Left ventricle myocardium inferior (tissue), 1 donor: ENCODE data around the gene CEACAM19. TPM values are rescaled to one million over a fixed set of nuclear protein-coding genes. Genes with fewer than 3 reads are reported as not detected.

Experiments used
- DNase-seq: peaks from one replicate; pipeline ENCODE4 v3.0.0-alpha.2; 2020
- H3K27ac ChIP-seq: fragments of 200-600 bp; replicated peaks from 2 replicates; pipeline ENCODE4 v1.8.0; 2021
- H3K27me3 ChIP-seq: fragments of 200-600 bp; 2 replicates; pipeline ENCODE4 v1.8.0; 2021; ENCODE audit warnings: low read depth
- H3K36me3 ChIP-seq: fragments of 200-600 bp; 2 replicates; pipeline ENCODE4 v1.8.0; 2021
- H3K4me1 ChIP-seq: fragments of 200-600 bp; 2 replicates; pipeline ENCODE4 v1.8.0; 2021
- H3K4me3 ChIP-seq: fragments of 200-600 bp; 2 replicates; pipeline ENCODE4 v1.8.0; 2021; ENCODE audit warnings: mild to moderate bottlenecking, moderate library complexity
- H3K9me3 ChIP-seq: fragments of 200-600 bp; replicated peaks from 2 replicates; pipeline ENCODE4 v1.8.0; 2021
- intact Hi-C: fragments of 100-400 bp; cut with micrococcal nuclease; formaldehyde crosslinking; loops from one replicate; pipeline ENCODE4 v1.11.0; 2022
- total RNA-seq: library from RNA; stranded (reverse); fragmentation: NEBNext Ultra II Directional; extraction: Animal tissue kit (Norgen Biotek cat#: 25700); gene quantifications from one replicate; pipeline ENCODE4 v1.2.1, GENCODE V29; 2021
- TF ChIP-seq, protein P1 (sequence below): fragments of 200-600 bp; IDR thresholded peaks from 2 replicates; pipeline ENCODE4 v1.8.0; 2021; ENCODE audit warnings: antibody characterized with exemption, mild to moderate bottlenecking, borderline replicate concordance
- donor health status: DM: no; HTN: yes; CAD: no; lungs with severe emphysema.

Gene CEACAM19
- total RNA-seq, 1 donor from 2014 or later, result 2.2 TPM

DNA sequence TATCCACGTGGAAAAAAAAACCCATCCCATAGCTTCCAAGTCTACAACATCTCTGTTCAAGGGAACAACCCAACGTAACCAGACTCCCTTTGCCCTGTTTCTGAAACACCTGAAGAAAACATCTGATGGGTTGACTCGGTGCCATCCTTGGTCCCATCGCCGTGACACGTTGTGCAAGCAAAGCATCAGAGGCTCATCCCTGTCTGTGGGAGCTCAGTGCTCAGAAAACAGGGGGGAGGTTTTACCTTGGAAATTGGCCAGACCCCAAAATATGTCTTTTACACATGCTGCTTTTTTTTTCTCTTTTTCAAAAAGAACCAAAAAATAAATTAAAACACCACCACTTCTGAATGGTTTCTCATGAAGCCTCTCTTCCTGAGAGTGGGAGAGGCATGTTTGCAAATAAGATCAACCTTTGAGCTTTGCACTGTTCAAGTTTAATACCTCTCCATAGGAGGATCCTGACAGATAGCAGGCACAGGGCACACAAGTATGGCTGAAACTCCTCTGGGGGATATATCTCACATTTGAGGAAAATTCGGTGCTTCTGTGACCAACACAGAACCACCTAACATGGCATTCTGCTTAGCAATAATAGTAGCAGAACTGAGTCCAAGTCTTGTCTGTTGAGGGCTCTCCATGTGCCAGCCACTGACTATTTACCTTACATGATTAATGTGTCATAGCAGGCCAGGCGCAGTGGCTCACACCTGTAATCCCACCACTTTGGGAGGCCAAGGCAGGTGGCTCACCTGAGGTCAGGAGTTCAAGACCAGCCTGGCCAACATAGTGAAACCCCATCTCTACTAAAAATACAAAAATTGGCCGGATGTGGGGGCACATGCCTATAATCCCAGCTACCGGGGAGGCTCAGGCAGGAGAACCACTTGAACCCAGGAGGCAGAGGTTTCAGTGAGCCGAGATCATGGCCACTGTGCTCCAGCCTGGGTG lies 34.6 kb upstream of the CEACAM19 start:
- intact Hi-C loops, result no loop called here
- DNase-seq, result no peak
- Histone ChIP-seq H3K27me3 (no peaks in the 10 kb centered on the region), H3K4me1 (peaks cover 45% of the 10 kb centered on the region), H3K4me3 (no peak overlapping the region), H3K27ac (no peak overlapping the region), H3K9me3 (peaks cover 5% of the 10 kb centered on the region), H3K36me3 (no peaks in the 10 kb centered on the region)
- TF ChIP-seq, protein P1, sequence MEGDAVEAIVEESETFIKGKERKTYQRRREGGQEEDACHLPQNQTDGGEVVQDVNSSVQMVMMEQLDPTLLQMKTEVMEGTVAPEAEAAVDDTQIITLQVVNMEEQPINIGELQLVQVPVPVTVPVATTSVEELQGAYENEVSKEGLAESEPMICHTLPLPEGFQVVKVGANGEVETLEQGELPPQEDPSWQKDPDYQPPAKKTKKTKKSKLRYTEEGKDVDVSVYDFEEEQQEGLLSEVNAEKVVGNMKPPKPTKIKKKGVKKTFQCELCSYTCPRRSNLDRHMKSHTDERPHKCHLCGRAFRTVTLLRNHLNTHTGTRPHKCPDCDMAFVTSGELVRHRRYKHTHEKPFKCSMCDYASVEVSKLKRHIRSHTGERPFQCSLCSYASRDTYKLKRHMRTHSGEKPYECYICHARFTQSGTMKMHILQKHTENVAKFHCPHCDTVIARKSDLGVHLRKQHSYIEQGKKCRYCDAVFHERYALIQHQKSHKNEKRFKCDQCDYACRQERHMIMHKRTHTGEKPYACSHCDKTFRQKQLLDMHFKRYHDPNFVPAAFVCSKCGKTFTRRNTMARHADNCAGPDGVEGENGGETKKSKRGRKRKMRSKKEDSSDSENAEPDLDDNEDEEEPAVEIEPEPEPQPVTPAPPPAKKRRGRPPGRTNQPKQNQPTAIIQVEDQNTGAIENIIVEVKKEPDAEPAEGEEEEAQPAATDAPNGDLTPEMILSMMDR, result no peak

DNA sequence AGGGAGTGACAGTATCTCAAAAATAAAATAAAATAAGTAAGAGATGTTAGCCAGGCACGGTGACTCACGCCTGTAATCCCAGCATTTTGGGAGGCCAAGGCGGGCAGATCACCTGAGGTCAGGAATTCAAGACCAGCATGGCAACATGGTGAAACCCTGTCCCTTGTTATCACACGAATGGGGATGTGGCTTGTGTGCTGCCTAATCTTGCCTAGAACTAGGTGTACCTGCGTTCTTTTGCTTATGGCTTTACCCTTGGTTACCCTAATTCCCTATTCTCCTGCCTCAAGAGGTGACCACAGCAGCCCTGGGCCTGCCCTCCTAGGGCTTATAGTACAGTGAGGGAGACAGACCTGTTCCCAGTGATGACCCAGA lies 33.9 kb upstream of the CEACAM19 start:
- Histone ChIP-seq H3K4me3 (no peak overlapping the region), H3K9me3 (peaks cover 5% of the 10 kb centered on the region), H3K4me1 (peaks cover 45% of the 10 kb centered on the region), H3K27me3 (no peaks in the 10 kb centered on the region), H3K27ac (no peak overlapping the region), H3K36me3 (no peaks in the 10 kb centered on the region)
- intact Hi-C loops, result no loop called here
- TF ChIP-seq, protein P1, result no peak
- no peak for DNase-seq

DNA sequence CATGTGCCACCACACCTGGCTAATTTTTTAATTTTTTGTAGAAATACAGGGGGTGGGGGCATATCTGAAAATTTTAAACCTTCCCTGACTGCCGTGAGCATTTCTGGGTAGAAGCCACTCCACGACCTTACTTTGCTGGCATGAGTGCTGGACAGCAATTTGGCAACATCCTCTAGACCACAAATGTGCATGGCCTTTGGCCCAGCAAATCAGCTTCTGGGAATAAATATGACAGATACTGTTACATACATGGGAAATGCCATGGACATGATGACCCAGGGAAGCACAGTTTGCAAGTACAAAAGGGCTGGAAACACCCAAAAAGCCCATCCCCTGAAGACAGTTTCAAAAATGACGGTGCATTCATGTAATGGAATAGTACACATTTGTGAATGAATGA lies 30.8 kb upstream of the CEACAM19 start:
- Histone ChIP-seq H3K4me3 (no peak overlapping the region), H3K4me1 (peaks cover 39% of the 10 kb centered on the region), H3K36me3 (no peaks in the 10 kb centered on the region), H3K27ac (no peak overlapping the region), H3K27me3 (no peaks in the 10 kb centered on the region), H3K9me3 (no peaks in the 10 kb centered on the region)
- TF ChIP-seq, protein P1, result no peak
- intact Hi-C loops, result no loop called here
- no peak for DNase-seq

DNA sequence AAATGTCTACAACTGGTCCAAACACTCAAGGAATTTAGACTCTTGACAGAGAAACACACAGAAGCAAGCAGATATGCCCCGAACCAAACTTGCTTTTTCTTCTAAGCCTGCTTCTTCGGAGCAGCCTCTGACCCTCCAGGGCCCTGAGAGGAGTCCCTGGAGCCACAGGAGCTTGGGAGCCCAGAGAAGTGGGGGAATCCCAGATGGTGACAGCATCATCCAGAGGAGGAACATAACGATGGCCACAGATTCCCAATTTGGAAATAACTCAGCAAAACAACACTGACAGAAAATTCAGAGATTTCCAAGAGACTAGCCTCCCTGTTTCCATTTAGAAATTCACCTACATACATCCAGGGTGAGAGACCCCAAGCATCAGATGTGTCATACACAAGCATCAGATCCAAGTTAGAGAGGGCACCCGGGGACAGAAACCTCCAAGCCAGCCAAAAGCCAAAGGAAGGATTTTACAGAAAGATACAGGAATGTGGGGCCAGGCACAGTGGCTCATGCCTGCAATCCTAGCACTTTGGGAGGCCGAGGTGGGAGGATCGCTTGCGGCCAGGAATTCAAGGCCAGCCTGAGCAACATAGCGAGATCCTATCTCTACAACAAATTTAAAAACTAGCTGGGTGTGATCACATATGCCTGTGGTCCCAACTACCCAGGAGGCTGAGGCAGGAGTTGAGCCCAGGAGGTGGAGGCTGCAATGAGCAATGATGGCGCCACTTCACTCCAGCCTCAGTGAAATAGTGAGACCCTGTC lies 29.6 kb upstream of the CEACAM19 start:
- intact Hi-C loops, result no loop called here
- TF ChIP-seq, protein P1, result no peak
- Histone ChIP-seq H3K27ac (no peak overlapping the region), H3K27me3 (no peaks in the 10 kb centered on the region), H3K4me3 (no peak overlapping the region), H3K4me1 (peaks cover 48% of the 10 kb centered on the region), H3K36me3 (no peaks in the 10 kb centered on the region), H3K9me3 (no peaks in the 10 kb centered on the region)
- DNase-seq, result no peak

DNA sequence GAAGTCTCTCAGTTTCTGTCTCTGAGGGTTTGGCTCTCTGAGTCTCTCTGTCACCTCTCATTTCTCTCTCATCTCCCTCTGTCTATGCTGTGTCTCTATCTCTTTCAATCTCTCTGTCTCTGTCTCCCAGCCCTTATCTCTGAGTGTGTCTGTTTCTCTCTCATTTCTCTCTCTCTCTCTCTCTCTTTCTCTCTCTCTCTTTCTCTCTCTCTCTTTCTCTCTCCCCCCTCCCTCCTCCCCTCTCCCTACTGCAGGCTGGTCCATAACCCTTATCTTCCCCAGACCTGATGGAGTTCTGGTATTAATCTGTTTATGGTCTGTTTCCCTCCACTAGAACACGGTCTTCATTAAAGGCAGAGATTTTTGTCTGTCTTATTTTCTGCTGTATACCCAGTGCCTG lies 28.9 kb upstream of the CEACAM19 start:
- TF ChIP-seq, protein P1, result no peak
- Histone ChIP-seq H3K9me3 (no peaks in the 10 kb centered on the region), H3K4me1 (peaks cover 55% of the 10 kb centered on the region), H3K27me3 (no peaks in the 10 kb centered on the region), H3K4me3 (no peak overlapping the region), H3K36me3 (no peaks in the 10 kb centered on the region), H3K27ac (no peak overlapping the region)
- intact Hi-C loops, result no loop called here
- DNase-seq, result no peak
